ENCODE measurements around the gene DEAF1.

Gene DEAF1

GRCh38 chr11:643849-644738, 50.9 kb downstream of the DEAF1 start:
- no peak for DNase-seq

DNA sequence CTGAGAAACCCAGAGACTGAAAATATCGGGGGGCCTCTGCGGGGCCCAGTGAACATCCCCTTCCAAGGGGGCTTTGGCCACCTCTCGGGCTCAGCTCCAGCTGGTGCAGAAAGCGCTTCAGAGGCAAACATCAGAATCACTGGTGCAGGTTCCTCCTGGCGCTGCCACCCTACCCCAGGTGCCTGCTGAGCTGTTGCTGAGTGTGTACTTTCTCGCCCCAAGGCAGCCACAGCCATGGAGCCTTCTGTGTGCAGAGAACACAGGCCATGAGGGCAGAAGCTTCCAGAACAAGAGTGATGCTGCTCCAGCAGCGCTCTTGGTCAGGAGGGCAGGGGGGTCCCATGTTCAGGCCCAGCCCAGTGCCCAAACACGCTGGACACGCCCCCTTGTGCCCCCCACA, 51.7 kb downstream of the DEAF1 start:
- no peak for DNase-seq

GRCh38 chr11:641806-642370, 53.1 kb downstream of the DEAF1 start:
- DNase-seq, result no peak

DNA sequence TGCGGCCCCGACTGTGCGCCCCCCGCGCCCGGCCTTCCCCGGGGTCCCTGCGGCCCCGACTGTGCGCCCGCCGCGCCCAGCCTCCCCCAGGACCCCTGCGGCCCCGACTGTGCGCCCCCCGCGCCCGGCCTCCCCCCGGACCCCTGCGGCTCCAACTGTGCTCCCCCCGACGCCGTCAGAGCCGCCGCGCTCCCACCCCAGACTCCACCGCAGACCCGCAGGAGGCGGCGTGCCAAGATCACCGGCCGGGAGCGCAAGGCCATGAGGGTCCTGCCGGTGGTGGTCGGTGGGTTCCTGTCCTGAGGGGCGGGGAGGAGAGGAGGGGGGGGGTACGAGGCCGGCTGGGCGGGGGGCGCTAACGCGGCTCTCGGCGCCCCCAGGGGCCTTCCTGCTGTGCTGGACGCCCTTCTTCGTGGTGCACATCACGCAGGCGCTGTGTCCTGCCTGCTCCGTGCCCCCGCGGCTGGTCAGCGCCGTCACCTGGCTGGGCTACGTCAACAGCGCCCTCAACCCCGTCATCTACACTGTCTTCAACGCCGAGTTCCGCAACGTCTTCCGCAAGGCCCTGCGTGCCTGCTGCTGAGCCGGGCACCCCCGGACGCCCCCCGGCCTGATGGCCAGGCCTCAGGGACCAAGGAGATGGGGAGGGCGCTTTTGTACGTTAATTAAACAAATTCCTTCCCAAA, 54.9 kb downstream of the DEAF1 start:
- DNase-seq, result no peak

GRCh38 chr11:639332-639955, 55.6 kb downstream of the DEAF1 start:
- no peak for DNase-seq

DNA sequence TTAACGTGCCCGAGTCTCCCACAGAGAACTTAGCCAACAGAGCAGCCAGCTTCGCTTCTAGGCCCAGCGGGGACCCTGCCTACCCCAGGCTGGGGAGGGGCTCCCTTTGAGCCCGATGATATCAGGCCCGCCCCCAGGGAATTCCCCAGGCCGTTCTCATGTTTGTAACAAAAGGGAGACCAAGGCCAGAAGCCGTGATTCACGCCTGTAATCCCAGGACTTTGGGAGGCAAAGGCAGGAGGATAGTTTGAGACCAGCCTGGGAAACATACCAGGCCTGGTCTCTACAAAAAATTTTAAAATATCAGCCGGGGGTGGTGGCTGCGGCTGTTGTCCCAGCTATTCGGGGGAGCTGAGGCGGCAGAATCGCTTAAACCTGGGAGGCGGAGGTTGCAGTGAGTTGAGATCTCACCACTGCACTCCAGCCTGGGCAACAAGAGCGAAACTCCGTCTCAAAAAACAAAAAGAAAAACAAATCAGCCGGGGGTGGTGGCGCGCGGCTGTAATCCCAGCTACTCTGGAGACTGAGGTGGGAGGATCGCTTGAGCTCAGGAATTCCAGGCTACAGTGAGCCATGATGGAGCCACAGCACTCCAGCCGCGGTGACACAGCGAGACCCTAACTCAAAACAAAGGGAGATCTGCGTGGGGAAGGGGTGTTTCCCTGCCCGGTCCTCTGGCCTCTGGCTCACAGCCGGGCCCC, 56.2 kb downstream of the DEAF1 start:
- DNase-seq, result no peak

GRCh38 chr11:637593-638521, 57.2 kb downstream of the DEAF1 start:
- no peak for DNase-seq

DNA sequence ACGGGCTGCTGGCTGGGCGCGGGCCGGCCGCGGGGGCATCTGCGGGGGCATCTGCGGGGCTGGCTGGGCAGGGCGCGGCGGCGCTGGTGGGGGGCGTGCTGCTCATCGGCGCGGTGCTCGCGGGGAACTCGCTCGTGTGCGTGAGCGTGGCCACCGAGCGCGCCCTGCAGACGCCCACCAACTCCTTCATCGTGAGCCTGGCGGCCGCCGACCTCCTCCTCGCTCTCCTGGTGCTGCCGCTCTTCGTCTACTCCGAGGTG, 57.8 kb downstream of the DEAF1 start:
- no peak for DNase-seq

GRCh38 chr11:636511-637332, 58.3 kb downstream of the DEAF1 start, which contains the start of gene DRD4:
TSS of gene DRD4 (plus strand) at chr11:637269. CDS start at chr11:637305, 36 bp downstream.
- DNase-seq, result no peak

- DNase-seq, result no peak
Measured at GRCh38 chr11:635945-636510, 59.0 kb downstream of the DEAF1 start.

DNA sequence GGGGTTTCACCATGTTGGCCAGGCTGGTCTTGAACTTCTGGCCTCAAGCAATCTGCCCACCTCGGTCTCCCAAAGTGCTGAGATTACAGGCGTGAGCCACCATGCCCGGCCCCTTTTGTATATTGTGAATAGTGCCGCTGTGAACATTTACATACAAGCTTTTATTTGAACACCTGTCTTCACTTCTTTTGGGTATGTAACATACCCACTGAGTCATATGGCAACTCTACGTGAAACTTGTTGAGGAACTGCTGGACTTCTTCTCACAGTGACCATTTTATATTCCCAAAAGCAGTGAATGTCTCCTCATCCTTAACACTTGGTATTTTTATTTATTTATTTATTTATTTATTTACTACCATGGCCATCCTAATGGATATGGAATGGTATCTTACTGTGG, 64.2 kb downstream of the DEAF1 start:
- DNase-seq, result no peak

GRCh38 chr11:629237-629583, 65.8 kb downstream of the DEAF1 start:
- peak in 1 of 5 donors; percentile 2 for DNase-seq

GRCh38 chr11:628056-628455, 67.0 kb downstream of the DEAF1 start:
- DNase-seq, result peak in 1 of 5 donors; percentile 13

DNA sequence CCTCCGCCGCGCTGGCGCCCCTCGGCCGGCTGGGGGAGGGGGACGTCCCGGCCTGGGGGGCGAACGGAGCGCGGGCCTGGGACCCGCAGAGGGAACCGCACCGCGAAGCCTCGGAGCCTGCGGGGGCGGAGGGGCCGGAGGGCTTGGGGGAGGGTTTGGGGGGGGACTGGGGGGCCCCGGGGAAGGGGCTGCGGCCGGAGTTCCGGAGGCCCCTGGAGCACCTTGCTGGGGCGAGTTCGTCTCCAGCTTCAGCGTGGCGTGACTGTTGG, 67.8 kb downstream of the DEAF1 start:
- DNase-seq, result no peak

GRCh38 chr11:626475-627307, 68.3 kb downstream of the DEAF1 start, which contains the start of gene SCT:
TSS of gene SCT (minus strand) at chr11:627181. CDS start at chr11:627143, 38 bp downstream.
- DNase-seq, result peak in 2 of 5 donors; percentile 1 to 12

- DNase-seq, result peak in 2 of 5 donors; percentile 1 to 14
Measured at GRCh38 chr11:625636-626268, 69.3 kb downstream of the DEAF1 start.

DNA sequence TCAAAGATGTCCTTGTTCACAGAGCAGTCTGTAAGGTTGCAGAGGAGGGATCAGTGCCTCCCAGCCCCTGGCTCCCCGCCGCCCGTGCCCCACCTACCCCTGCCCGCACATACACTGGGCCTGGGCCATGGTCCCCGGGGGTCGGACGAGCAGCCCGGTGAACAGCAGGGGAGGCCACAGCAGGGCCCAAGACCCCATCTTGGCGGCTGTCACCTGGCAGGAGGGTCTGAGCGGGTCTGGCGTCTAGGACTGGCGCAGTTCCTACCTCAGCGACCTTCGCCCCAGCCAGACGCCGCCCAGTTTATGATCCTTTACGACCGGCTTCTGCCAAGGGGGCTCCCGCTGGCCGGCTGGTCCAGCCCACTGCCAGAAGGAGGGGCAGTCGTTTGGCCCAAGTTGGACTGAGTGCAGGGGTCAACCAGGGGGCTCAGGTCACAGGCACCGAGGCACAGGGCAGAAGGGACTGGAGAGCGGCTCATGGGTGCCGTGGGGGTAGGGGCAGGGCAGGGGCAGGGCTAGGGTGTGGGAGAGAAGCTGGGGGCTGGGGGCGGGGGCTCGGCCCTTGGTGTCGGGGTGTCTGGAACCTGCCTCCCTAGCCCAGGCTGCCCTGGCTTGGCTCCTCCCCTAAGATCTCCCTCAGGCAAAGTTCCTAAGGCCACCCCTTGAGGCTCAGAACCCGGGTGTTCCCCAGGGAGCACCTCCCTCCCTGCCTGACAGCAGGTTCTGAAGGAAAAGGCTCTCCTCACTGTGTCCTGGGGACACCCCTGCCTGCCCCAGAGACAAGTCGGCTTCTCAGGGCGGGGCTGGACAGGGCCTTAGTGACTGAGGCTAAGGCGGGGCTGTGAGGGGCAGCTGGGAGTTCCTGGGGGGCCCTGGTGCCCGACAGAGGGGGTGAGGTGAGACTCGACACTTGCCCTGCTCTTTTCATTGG, 70.1 kb downstream of the DEAF1 start, which contains the start of gene CDHR5:
Gene CDHR5, minus strand, starts transcription at position 251 of the 931 bp plus-strand sequence. Its CDS starts 53 bp downstream, at position 198.
- DNase-seq, result peak in 2 of 5 donors; percentile 1 to 15
